Dedifferentiated amniotic fluid mesenchymal stem cell (primary cell): ENCODE data around the gene UBIAD1.
"Not testable (repeated sequence)": the region's sequence is repeated elsewhere in the genome, so short reads cannot be mapped to it uniquely, and the experiment has no call there.

ENCODE experiments used
- DNase-seq: peaks from one replicate; pipeline ENCODE4 v3.0.0-alpha.2; 2016; ENCODE audit errors: extremely low spot score

Gene UBIAD1

DNA sequence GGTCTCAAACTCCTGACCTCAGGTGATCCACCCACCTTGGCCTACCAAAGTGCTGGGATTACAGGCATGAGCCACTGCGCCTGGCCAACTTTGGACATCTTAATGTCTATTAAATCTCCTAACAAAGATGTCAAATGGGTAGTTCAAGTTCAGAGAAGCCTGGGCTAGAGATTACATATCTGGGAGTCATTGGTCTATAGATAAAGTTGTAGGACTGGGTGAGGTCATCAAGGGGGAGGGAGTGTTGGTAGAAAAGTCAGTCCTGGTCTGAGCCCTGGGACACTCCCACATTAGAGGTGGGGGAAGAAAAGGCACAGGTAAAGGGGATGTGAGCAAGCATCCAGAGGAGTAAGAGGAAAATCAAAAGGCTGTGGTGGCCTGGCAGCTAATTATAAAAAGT lies 6.6 kb downstream of the UBIAD1 start:
- DNase-seq = no peak

DNA sequence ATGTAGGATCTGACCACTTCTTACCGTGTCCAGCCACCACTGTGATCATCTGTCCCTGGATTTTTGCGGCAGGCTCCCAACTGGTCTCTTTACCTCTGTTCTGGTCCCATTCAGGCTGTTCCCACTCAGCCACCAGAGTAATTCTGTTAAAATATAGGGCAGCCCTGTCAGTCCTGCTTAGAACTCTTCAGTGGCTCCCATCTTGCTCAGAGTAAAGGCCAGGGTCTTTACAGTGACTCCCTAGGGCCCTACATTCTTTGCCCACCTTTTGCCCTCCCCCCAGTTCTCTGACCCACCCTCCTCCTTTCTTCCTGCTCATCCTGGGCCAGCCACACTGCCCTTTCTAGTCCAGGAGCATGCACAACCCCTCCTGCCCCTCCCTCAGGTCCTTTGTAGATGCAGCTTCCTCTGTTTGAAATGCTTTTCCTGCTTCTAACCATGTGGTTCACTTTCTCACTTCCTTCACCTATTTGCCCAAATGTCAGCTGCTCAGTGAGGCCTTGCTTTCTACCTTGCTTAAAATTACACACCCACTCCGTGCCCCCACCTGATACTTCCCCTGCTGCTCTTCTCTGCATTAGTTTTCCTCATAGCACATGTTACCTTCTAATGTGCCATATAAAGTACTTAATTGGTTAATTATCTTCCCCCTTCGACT lies 7.8 kb downstream of the UBIAD1 start:
- no peak for DNase-seq

DNA sequence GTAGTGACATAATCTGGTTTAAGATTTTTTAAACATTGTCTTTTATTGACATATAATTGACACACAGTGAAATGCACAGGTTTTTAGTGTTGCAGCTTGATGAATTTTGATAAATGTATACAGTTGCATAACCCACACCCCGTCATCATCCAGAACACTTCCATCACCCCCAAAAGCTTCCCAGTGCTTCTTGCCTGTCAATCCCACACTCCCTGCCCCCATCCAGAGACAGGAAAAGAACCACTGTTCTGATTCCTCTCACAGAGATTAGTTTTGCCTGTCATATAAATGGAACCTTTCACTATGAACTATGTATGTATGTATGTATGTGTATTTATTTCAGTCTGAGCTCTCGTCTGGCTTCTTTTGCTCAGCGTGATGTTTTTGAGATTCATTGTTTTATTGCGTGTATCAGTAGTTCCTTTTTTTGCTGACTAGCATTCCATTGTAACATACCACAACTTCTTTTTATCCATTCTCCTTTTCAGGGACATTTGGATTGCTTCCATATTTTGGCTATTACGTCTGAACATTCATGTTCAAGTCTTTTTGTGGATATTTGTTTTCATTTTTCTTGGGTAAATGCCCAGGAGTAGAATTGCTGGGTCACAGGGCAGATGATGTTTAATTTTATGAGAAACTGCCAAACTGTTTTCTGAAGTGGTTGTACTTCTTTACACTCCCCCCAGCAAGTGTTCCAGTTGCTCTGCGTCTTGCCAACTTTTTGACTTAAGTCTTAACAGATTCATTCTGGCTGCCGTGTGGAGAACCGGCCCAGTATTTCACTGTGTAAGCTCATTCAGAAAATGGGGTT lies 8.7 kb downstream of the UBIAD1 start:
- DNase-seq = peak; percentile 85

DNA sequence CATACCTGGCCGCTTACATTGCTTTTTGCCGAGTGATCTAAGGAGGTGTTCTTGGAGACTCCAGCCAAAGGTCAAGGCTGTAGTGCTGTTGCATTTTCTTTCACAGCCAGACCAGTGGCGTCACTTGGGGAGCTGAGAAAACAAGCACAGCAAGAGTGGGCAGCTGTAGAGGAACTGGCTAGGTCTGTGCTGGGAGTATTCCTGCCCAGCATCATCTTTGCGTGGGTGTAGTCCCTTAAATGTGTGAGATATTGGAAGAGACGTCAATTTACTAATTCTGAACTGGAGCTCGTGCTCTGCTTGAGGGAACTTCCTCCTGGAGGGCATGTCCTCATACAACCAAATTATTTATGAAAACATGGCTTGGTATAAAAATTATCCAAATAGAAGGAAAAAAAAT lies 10.2 kb downstream of the UBIAD1 start:
- DNase-seq = no peak

DNA sequence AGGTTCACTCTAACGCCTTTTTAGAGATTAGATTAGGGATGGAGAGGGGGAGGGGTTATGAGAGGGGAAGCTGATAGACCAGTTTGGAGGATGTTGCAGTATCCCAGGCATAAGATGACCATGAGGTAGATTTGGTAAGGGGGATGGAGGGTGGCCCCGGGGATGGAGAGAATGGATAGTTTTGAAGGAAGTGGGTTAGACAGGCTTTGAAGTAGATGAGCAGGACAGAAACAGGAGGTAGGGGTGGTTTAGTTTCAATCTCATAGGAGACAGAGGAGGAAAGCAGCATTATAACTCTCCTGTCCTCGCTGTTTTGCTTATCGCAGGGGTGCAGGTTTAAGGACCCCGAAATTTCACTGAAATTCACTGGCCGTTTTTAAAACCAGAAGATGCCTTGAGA lies 11.8 kb downstream of the UBIAD1 start:
- DNase-seq = no peak

DNA sequence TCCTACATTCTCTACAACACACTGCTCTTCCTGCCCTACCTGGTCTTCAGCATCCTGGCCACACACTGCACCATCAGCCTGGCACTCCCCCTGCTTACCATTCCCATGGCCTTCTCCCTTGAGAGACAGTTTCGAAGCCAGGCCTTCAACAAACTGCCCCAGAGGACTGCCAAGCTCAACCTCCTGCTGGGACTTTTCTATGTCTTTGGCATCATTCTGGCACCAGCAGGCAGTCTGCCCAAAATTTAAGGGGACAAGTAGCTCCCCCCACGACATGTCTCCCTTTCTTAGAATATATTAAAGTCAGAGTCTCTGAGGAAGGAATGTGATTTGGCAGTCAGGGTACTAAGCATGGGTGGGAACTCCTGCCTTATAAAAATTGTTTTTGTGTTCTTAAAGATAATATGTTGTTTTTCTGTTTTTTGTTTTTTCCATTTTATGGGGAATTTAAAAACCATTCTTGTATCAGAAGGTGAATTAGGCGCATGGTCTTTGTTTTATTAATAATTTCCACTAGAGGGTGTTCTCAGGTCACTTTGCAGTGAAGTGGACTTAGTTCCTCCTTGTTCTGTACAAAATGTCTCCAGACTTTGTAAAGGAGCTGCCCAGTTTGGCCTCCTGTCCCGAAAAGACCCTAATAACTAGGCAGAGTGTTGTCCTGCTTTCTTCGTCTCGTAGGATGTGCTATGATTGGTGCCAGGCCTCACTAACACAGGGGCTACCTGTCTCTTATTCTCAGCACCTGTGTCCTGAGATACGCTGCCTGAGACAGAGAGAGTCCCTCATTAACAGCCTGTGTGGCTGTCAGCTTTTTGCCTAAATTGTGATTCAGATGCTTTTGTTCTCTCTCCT lies 13.1 kb downstream of the UBIAD1 start:
- DNase-seq = no peak

DNA sequence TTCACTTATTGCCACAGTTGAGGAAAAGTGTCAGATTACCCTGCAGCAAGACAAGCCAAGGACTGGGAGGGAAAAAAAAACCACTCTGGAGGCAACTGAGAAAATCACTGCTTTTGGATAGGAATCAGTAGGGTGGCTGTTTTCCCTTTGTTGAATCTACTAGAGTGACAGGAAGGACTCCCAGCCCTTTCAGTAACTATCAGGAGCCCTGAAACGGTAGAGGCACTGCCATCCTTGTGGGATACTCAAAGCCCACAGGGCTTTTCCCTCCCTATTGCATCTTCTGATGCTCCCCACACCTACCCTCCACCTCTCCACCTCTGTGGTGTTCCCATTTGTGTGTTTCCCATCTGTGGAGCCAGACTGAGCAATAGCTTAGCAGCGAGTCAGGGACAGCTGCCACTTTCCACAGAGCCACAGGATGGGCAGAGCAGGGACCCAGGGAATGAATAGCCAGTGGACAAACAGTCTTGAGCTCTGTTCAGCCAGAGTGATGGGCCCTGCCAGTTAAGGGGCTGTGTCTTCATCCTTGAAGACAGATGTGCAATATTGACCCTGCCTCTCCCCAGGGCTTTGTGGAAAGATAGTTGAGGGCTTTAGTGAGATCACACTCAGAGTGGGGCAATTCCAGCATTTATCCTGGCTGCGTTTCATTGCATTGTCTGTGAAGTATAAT lies 13.9 kb downstream of the UBIAD1 start:
- no peak for DNase-seq

DNA sequence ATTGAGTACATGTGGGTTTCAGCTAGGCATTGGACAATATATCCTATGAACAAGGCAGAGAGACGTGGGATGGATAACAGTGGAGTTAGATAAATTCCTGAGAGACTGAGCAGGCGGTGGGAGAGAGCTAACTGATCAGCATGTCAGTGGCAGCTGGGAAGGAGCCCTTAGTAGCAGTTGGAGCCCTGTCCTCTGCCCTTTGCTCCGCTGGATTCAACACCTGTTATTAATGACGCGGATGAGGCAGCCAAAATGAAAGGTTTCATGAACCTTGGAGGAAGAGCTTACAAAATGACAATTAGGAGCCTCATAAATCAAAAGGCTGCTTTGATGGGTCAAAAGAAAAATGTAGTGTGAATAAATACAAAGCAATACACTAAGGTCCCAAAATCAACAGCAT lies 16.1 kb downstream of the UBIAD1 start:
- DNase-seq = no peak

DNA sequence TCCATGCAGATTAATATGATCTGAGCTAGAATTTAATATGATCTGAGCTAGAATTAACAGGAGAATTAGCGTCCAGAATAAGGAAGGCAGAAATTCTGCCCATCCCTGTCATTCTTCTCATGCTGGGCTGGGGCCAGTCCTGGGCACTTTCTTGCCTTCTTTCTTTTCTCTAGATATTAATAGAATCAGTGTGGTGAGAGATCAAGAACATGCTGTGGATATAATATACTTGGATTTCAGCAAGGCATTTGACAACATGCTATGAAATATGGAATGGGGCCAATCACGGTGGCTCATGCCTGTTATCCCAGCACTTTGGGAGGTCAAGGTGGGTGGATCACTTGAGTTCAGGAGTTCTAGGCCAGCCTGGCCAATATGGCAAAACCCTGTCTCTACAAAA lies 18.1 kb downstream of the UBIAD1 start:
- DNase-seq = no peak

DNA sequence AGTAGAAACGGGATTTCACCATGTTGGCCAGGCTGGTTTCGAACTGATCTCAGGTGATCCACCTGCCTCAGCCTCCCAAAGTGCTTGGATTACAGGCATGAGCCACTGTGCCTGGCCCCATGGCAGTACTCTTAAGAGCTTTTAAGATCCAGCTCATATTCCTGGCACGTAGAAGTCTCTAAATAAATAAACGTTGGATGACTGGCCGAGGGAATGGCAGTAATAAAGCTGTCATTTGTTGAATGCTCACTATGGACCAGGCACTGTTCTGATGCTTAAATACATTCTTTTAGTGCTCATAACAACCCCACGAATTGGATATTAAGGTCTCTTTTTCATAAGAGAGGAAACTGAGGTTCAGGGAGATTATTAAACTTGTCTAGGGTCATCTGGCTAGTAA lies 20.9 kb downstream of the UBIAD1 start:
- no peak for DNase-seq

DNA sequence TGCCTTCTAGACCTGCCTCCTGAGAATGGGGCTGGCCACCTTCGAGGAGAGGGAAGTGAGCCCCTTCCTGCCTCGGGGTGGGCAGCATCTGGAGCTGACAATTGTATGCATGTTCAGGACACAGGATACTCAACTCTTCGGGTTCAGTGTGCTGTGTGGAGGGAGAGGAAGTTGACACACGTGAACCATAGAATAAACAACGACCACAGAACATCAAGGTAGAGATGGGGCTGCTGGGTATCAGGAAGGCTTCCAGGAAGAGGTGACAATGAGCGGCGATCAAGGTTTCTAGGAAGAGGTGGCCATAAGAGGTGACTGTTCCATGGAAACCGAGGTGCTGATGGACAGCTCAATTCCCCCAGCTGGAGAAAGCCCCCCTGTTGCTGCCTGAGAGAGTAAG lies 22.0 kb downstream of the UBIAD1 start:
- no peak for DNase-seq

DNA sequence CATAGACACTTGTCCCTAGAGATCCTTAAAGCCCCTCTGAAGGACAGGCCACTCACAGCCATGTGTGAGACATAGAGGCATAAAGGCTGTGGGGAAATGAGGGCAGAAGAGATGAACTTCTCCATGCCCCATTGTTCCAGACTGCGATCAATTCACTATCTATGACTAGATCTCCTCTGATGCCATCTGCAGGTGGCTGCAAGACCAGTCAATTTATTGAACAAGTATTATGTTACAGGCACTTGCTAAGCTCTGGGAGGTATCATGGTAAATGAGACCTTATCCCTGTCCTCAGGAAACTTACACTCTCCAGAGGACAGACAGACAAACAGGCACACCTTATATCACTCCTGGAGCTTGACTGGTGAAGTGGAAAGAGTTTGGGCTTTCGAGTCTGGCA lies 22.9 kb downstream of the UBIAD1 start:
- no peak for DNase-seq

DNA sequence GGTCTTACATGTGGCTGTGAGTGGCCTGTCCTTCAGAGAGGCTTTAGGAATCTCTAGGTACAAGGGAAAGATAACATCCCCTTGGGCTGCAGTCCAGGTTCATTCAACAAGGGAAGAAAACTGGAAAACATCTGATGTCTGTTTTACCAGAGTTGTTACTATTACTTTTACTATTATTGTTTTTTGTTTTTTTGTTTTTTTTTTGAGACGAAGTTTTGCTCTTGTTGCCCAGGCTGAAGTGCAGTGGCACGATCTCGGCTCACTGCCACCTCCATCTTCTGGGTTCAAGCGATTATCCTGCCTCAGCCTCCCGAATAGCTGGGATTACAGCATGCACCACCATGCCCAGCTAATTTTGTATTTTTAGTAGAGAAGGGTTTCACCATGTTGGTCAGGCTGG lies 24.8 kb downstream of the UBIAD1 start:
- not testable (repeated sequence) for DNase-seq

DNA sequence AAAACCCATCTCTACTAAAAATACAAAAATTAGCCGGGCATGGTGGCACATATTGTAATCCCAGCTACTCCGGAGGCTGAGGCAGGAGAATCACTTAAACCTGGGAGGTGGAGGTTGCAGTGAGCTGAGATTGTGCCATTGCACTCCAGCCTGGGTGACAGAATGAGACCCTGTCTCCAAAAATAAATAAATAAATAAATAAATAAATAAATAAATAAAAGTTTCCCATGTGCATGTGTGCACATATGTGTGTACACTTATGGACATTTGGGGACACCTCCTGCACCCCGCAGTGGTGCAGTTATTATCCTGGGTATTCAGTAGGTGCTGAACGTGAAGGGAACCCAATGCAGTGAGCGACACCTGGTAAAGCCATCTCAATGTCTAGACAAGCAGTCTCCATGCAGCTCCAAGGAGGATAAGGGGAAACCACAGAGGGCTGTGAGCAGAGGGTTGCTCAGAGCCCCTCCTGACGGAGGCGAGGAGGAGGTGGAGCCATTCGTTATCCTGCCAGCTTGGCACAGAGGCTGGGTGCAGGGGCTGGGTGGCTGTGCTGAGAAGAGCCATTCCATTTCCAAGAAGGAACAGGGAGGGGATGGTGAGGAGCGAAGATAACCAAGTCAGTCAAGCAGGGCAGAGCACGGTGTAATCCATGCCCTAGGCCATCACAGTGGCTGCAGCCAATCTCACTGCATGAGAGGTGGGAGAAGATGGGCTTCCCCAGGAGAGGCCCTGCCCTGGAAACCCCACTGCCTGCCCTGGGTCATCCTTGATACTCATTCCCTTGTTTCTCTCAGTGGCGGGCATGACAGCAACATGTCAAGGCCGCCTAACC lies 25.6 kb downstream of the UBIAD1 start:
- DNase-seq = no peak

DNA sequence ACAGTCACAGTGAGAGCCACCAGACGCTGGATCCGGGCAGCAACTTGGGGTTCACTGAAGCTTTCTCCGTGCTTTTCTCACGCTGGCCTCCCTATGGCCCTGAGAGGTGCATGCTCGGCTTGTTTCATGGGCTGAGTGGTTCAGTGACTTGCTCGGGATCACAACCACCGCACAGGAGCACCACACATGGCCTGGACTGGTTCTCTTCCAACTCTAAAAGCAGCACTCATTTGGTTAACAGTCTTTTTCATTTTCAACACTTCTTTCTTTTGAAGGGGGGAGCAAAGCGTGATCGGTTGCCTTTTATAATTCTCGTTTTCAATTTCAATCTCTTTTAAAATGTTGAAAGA lies 26.2 kb downstream of the UBIAD1 start:
- no peak for DNase-seq

DNA sequence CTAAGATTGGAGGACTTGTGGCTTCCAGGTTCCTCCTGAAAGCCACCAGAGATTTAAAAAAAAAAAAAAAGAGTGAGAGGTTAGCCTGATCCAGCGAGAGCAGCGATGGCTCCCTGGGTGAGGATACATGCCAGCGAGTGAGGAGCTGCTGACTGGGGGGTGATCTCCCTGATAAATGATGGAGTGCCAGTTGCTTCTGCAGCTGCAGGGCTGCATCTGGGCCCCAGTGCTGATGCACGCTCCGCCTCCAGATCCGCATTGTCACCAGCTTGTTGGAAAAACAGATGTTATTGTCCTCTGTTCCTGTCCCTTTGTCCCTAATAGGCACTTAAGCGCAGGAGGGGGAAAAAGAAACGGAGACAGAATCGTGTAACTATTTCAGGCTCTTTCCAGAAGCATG lies 28.6 kb downstream of the UBIAD1 start:
- DNase-seq = no peak

DNA sequence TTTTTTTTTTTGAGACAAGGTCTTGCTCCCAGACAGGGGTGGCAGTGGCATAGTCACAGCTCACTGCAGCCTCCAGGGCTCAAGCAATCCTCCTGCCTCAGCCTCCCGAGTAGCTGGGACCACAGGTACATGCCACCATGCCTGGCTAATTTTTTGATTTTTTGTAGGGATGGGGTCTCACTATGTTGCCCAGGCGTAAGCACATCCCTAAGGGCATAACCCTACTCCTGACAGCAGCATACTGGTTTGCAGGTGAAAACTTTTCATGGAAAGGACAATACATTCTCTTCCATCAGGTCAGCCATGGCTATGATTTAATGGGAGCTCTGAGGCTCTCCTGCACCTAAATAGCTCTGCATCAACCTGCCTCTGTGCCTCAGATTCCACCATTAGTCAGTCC lies 29.4 kb downstream of the UBIAD1 start:
- DNase-seq = no peak

DNA sequence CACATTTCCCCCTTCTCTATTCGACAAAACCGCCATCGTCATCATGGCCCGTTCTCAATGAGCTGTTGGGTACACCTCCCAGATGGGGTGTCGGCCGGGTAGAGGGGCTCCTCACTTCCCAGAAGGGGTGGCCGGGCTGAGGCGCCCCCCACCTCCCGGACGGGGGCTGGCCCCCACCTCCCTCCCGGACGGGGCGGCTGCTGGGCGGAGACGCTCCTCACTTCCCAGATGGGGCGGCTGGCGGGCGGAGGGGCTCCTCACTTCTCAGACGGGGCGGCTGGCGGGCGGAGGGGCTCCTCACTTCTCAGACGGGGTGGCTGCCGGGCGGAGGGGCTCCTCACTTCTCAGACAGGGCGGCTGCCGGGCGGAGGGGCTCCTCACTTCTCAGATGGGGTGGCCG lies 32.5 kb downstream of the UBIAD1 start:
- not testable (repeated sequence) for DNase-seq

DNA sequence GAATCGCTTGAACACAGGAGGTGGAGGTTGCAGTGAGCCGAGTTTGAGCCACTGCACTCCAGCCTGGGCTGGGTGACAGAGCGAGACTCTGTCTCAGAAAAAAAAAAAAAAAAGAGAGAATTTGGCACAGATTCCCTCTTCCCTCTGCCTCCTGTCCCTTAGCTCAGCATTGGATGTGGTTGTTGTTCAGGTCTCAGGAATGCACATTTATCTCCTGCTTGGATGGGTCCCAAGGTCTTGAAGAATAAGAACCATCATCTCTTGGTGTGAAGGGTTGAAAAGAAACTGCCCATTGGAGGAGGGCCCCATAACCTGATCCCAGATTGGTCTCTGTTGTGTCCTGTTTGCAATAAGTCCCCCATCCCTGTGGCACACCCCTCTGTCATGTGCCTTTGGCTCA lies 34.9 kb downstream of the UBIAD1 start:
- DNase-seq = no peak

DNA sequence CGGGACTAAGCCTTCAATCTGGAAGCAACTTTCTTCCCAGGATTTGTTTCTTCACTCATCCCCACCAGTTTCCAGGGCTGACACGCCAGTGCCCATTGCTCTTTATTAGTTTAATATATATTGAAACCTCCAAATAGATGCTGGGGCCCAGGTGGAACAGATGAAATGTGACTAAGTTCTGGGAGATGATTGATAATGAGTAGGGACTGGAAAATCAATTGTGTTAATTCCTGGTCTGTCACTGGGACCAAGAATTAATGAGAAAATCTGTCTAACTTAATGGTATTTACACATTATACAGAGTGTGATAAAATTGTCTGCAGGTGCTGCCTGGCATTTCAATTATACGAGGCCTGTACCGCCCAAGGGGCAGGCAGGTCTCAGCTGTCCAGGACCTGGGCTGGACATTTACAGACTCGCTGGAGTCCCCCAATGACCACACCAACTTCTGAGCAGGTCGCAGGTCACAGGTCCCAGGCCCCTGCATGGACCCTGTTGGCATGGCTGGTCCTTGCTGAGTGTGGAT lies 35.8 kb downstream of the UBIAD1 start:
- no peak for DNase-seq

DNA sequence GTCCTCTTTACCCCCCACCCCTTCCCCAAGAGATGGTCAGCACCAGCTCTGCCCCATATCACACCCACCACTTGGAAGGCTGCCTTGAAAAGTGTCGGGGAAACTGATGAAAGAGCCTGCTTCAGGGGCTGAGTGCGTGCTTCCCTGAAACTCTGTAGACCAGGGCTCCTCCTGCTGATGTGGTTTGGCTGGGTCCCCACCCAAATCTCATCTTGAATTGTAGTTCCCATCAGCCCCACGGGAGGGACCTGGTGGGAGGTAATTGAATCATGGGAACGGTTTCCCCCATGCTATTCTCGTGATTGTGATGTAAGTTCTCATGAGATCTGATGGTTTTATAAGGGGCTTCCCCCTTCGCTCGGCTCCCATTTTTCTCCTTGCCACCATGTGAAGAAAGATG lies 36.4 kb downstream of the UBIAD1 start:
- no peak for DNase-seq
